ENCODE measurements around the gene CLCN1.

Gene CLCN1

GRCh38 chr7:143394068-143394467, 78.2 kb downstream of the CLCN1 start:
- Histone ChIP-seq H2BK5ac (ENCODE audit: low read depth, low read length, poor library complexity, severe bottlenecking) (no peak overlapping the region), H3K4ac (ENCODE audit: low read depth in 1 of 2, low read length in 2 of 2) (no peak overlapping the region), H3K18ac (ENCODE audit: low read depth in 1 of 2, low read length in 2 of 2) (no peak overlapping the region), H3K23ac (ENCODE audit: low read length in 2 of 2) (no peak overlapping the region), H3K4me1 (ENCODE audit: control insufficient read depth, insufficient read depth, low read depth, low read length) (peaks cover 22% of the 10 kb centered on the region), H2BK120ac (ENCODE audit: low read depth, low read length) (no peak overlapping the region), H3K27me3 (ENCODE audit: control insufficient read depth in 1 of 2, insufficient read depth in 1 of 2, low read length in 2 of 2) (no peaks in the 10 kb centered on the region), H4K91ac (ENCODE audit: low read length) (no peak overlapping the region), H3K14ac (ENCODE audit: low read length in 2 of 2) (no peak overlapping the region), H3K9ac (ENCODE audit: low read length) (no peak overlapping the region), H3K4me2 (ENCODE audit: low read length, poor library complexity, severe bottlenecking) (no peak overlapping the region), H2AFZ (ENCODE audit: low read depth, low read length) (no peak overlapping the region), H2BK15ac (ENCODE audit: low read depth, poor library complexity, severe bottlenecking) (no peak overlapping the region), H3K36me3 (ENCODE audit: control insufficient read depth in 1 of 2, insufficient read depth in 2 of 2, low read depth in 1 of 2, low read length in 2 of 2) (peaks cover 35 to 41% of the 10 kb centered on the region in 2 experiments), H3K4me3 (ENCODE audit: insufficient read depth in 1 of 2, low read depth in 1 of 2, low read length in 2 of 2) (no peak overlapping the region), H2BK12ac (ENCODE audit: low read length in 2 of 2) (no peak overlapping the region), H3K9me3 (ENCODE audit: control insufficient read depth, low read length) (no peaks in the 10 kb centered on the region), H4K8ac (ENCODE audit: low read length) (no peak overlapping the region), H2AK5ac (ENCODE audit: low read length, severe bottlenecking) (no peak overlapping the region), H3K27ac (ENCODE audit: low read length, poor library complexity, severe bottlenecking) (no peak overlapping the region), H3K79me1 (replicated peaks; ENCODE audit: low read length, poor library complexity, severe bottlenecking) (peaks cover 2% of the 10 kb centered on the region)
- no peak for DNase-seq
- WGBS: 98% methylated on average over 4 of the region's 6 CpGs

- Histone ChIP-seq H3K4ac (ENCODE audit: low read depth in 1 of 2, low read length in 2 of 2) (no peak overlapping the region), H4K8ac (ENCODE audit: low read length) (no peak overlapping the region), H3K4me1 (ENCODE audit: control insufficient read depth, insufficient read depth, low read depth, low read length) (peaks cover 19% of the 10 kb centered on the region), H3K18ac (ENCODE audit: low read depth in 1 of 2, low read length in 2 of 2) (no peak overlapping the region), H3K27me3 (ENCODE audit: control insufficient read depth in 1 of 2, insufficient read depth in 1 of 2, low read length in 2 of 2) (no peaks in the 10 kb centered on the region), H3K36me3 (ENCODE audit: control insufficient read depth in 1 of 2, insufficient read depth in 2 of 2, low read depth in 1 of 2, low read length in 2 of 2) (peaks cover 28 to 34% of the 10 kb centered on the region in 2 experiments), H3K27ac (ENCODE audit: low read length, poor library complexity, severe bottlenecking) (no peak overlapping the region), H3K79me1 (replicated peaks; ENCODE audit: low read length, poor library complexity, severe bottlenecking) (peaks cover 2% of the 10 kb centered on the region), H3K4me2 (ENCODE audit: low read length, poor library complexity, severe bottlenecking) (no peak overlapping the region), H3K23ac (ENCODE audit: low read length in 2 of 2) (no peak overlapping the region), H2BK120ac (ENCODE audit: low read depth, low read length) (no peak overlapping the region), H3K4me3 (ENCODE audit: insufficient read depth in 1 of 2, low read depth in 1 of 2, low read length in 2 of 2) (no peak overlapping the region), H2AFZ (ENCODE audit: low read depth, low read length) (no peak overlapping the region), H2BK15ac (ENCODE audit: low read depth, poor library complexity, severe bottlenecking) (no peak overlapping the region), H2AK5ac (ENCODE audit: low read length, severe bottlenecking) (no peak overlapping the region), H3K9ac (ENCODE audit: low read length) (no peak overlapping the region), H3K14ac (ENCODE audit: low read length in 2 of 2) (no peak overlapping the region), H4K91ac (ENCODE audit: low read length) (no peak overlapping the region), H2BK5ac (ENCODE audit: low read depth, low read length, poor library complexity, severe bottlenecking) (no peak overlapping the region), H3K9me3 (ENCODE audit: control insufficient read depth, low read length) (no peaks in the 10 kb centered on the region), H2BK12ac (ENCODE audit: low read length in 2 of 2) (no peak overlapping the region)
- no peak for DNase-seq
- 93% methylated on average over 6 of the region's 6 CpGs for WGBS
These were observed 78.9 kb downstream of the CLCN1 start for GRCh38 chr7:143394777-143395176.

GRCh38 chr7:143395187-143396149, 79.6 kb downstream of the CLCN1 start:
- no peak overlapping the region for H2AK5ac ChIP-seq (ENCODE audit: low read length, severe bottlenecking)
- peaks cover 16% of the 10 kb centered on the region for H3K4me1 ChIP-seq (ENCODE audit: control insufficient read depth, insufficient read depth, low read depth, low read length)
- no peaks in the 10 kb centered on the region for H3K27me3 ChIP-seq (ENCODE audit: control insufficient read depth in 1 of 2, insufficient read depth in 1 of 2, low read length in 2 of 2)
- H3K23ac ChIP-seq (ENCODE audit: low read length in 2 of 2): no peak overlapping the region
- H2BK12ac ChIP-seq (ENCODE audit: low read length in 2 of 2): no peak overlapping the region
- H3K4me2 ChIP-seq (ENCODE audit: low read length, poor library complexity, severe bottlenecking): no peak overlapping the region
- H3K27ac ChIP-seq (ENCODE audit: low read length, poor library complexity, severe bottlenecking): no peak overlapping the region
- H3K9ac ChIP-seq (ENCODE audit: low read length): no peak overlapping the region
- H3K79me1 ChIP-seq (replicated peaks; ENCODE audit: low read length, poor library complexity, severe bottlenecking): no peaks in the 10 kb centered on the region
- H3K18ac ChIP-seq (ENCODE audit: low read depth in 1 of 2, low read length in 2 of 2): no peak overlapping the region
- no peak overlapping the region for H4K91ac ChIP-seq (ENCODE audit: low read length)
- H2BK5ac ChIP-seq (ENCODE audit: low read depth, low read length, poor library complexity, severe bottlenecking): no peak overlapping the region
- H3K4me3 ChIP-seq (ENCODE audit: insufficient read depth in 1 of 2, low read depth in 1 of 2, low read length in 2 of 2): no peak overlapping the region
- H3K14ac ChIP-seq (ENCODE audit: low read length in 2 of 2): no peak overlapping the region
- no peak overlapping the region for H2BK120ac ChIP-seq (ENCODE audit: low read depth, low read length)
- H3K4ac ChIP-seq (ENCODE audit: low read depth in 1 of 2, low read length in 2 of 2): no peak overlapping the region
- WGBS: 87% methylated on average over 21 of the region's 21 CpGs
- H2AFZ ChIP-seq (ENCODE audit: low read depth, low read length): no peak overlapping the region
- DNase-seq: no peak
- no peaks in the 10 kb centered on the region for H3K9me3 ChIP-seq (ENCODE audit: control insufficient read depth, low read length)
- H4K8ac ChIP-seq (ENCODE audit: low read length): no peak overlapping the region
- H2BK15ac ChIP-seq (ENCODE audit: low read depth, poor library complexity, severe bottlenecking): peak overlapping the region; percentile 50
- H3K36me3 ChIP-seq (ENCODE audit: control insufficient read depth in 1 of 2, insufficient read depth in 2 of 2, low read depth in 1 of 2, low read length in 2 of 2): peaks cover 21 to 27% of the 10 kb centered on the region in 2 experiments

GRCh38 chr7:143396182-143396581, 80.3 kb downstream of the CLCN1 start:
- no peak for DNase-seq
- Histone ChIP-seq H3K4me3 (ENCODE audit: insufficient read depth in 1 of 2, low read depth in 1 of 2, low read length in 2 of 2) (no peak overlapping the region), H3K4me2 (ENCODE audit: low read length, poor library complexity, severe bottlenecking) (no peak overlapping the region), H2BK15ac (ENCODE audit: low read depth, poor library complexity, severe bottlenecking) (no peak overlapping the region), H2BK120ac (ENCODE audit: low read depth, low read length) (no peak overlapping the region), H3K27me3 (ENCODE audit: control insufficient read depth in 1 of 2, insufficient read depth in 1 of 2, low read length in 2 of 2) (peaks cover 0 to 2% of the 10 kb centered on the region in 2 experiments), H3K14ac (ENCODE audit: low read length in 2 of 2) (no peak overlapping the region), H2AK5ac (ENCODE audit: low read length, severe bottlenecking) (no peak overlapping the region), H4K91ac (ENCODE audit: low read length) (no peak overlapping the region), H3K36me3 (ENCODE audit: control insufficient read depth in 1 of 2, insufficient read depth in 2 of 2, low read depth in 1 of 2, low read length in 2 of 2) (peaks cover 14 to 21% of the 10 kb centered on the region in 2 experiments), H3K4me1 (ENCODE audit: control insufficient read depth, insufficient read depth, low read depth, low read length) (peaks cover 11% of the 10 kb centered on the region), H2AFZ (ENCODE audit: low read depth, low read length) (no peak overlapping the region), H2BK12ac (ENCODE audit: low read length in 2 of 2) (no peak overlapping the region), H3K18ac (ENCODE audit: low read depth in 1 of 2, low read length in 2 of 2) (no peak overlapping the region), H3K4ac (ENCODE audit: low read depth in 1 of 2, low read length in 2 of 2) (no peak overlapping the region), H3K9me3 (ENCODE audit: control insufficient read depth, low read length) (no peaks in the 10 kb centered on the region), H2BK5ac (ENCODE audit: low read depth, low read length, poor library complexity, severe bottlenecking) (no peak overlapping the region), H3K9ac (ENCODE audit: low read length) (no peak overlapping the region), H3K27ac (ENCODE audit: low read length, poor library complexity, severe bottlenecking) (no peak overlapping the region), H3K79me1 (replicated peaks; ENCODE audit: low read length, poor library complexity, severe bottlenecking) (no peaks in the 10 kb centered on the region), H3K23ac (ENCODE audit: low read length in 2 of 2) (no peak overlapping the region), H4K8ac (ENCODE audit: low read length) (no peak overlapping the region)
- WGBS: 80% methylated on average over 7 of the region's 7 CpGs

Data from mesenchymal stem cell (in vitro differentiated cells and primary cell).